CD14-positive monocyte (primary cell): ENCODE measurements around the gene NR2F1. TPM values are rescaled to one million over a fixed set of nuclear protein-coding genes. Genes with fewer than 3 reads are reported as not detected.

Source experiments
- DNase-seq, 3 donors: peaks; one replicate each; pipeline ENCODE4 v3.0.0-alpha.2; 2011 to 2022
- H2AFZ ChIP-seq: 2 replicates; pipeline ENCODE4 v1.6.0; 2012; ENCODE audit warnings: mild to moderate bottlenecking, low read depth, low read length, inconsistent platforms; ENCODE audit not compliant: insufficient read depth, poor library complexity, severe bottlenecking
- H3K27ac ChIP-seq, 2 donors: 1 replicate in 1 of 2; 2 replicates in 1 of 2; pipeline ENCODE4 v1.5.1; 2012 to 2013; ENCODE audit warnings: low read length in 2 of 2, control low read depth in 1 of 2, inconsistent platforms in 1 of 2, low read depth in 1 of 2, mild to moderate bottlenecking in 1 of 2
- H3K27me3 ChIP-seq, 2 donors: one replicate each; pipeline versions ENCODE4 v1.6.0 to v1.6.1; 2011 to 2013; ENCODE audit warnings: low read length in 2 of 2; ENCODE audit not compliant: control insufficient read depth in 2 of 2, insufficient read depth in 2 of 2
- H3K36me3 ChIP-seq, 2 donors: replicated peaks in 1 of 2; 1 replicate in 1 of 2; 2 replicates in 1 of 2; pipeline versions ENCODE4 v1.5.1 to v1.6.1; 2012 to 2013; ENCODE audit warnings: low read length in 2 of 2, control low read depth in 1 of 2, inconsistent platforms in 1 of 2, mild to moderate bottlenecking in 1 of 2; ENCODE audit not compliant: insufficient read depth in 2 of 2, control insufficient read depth in 1 of 2
- H3K4me1 ChIP-seq, 2 donors: 1 replicate in 1 of 2; 2 replicates in 1 of 2; pipeline versions ENCODE4 v1.5.1 to v1.6.1; 2012 to 2013; ENCODE audit warnings: low read length in 2 of 2, control low read depth in 1 of 2, inconsistent platforms in 1 of 2, mild to moderate bottlenecking in 1 of 2, moderate library complexity in 1 of 2; ENCODE audit not compliant: insufficient read depth in 2 of 2, control insufficient read depth in 1 of 2
- H3K4me2 ChIP-seq: replicated peaks from 2 replicates; pipeline ENCODE3; 2012; ENCODE audit warnings: low read length, moderate library complexity, mild to moderate bottlenecking; ENCODE audit not compliant: poor library complexity, severe bottlenecking; ENCODE audit errors: extremely low read depth
- H3K4me3 ChIP-seq, 3 experiments: fragments of 200-600 bp in 1 of 3; sonication (generic) in 1 of 3; replicated peaks in 1 of 3; 1 replicate in 2 of 3; 2 replicates in 1 of 3; pipeline ENCODE4 v1.5.1; 2011 to 2013; ENCODE audit warnings: low read length in 3 of 3, mild to moderate bottlenecking in 3 of 3, control low read depth in 2 of 3, low read depth in 2 of 3, inconsistent platforms in 1 of 3, moderate library complexity in 1 of 3
- H3K79me2 ChIP-seq: 2 replicates; pipeline ENCODE4 v1.6.0; 2012; ENCODE audit warnings: mild to moderate bottlenecking, control low read depth, inconsistent platforms, low read length, moderate library complexity; ENCODE audit not compliant: insufficient read depth
- H3K9ac ChIP-seq: 2 replicates; pipeline ENCODE4 v1.6.0; 2017; ENCODE audit warnings: low read length, mild to moderate bottlenecking; ENCODE audit not compliant: insufficient read depth, poor library complexity, severe bottlenecking
- H3K9me3 ChIP-seq, 2 donors: replicated peaks in 1 of 2; 1 replicate in 1 of 2; 2 replicates in 1 of 2; pipeline versions ENCODE4 v1.5.1 to v1.6.1; 2012 to 2013; ENCODE audit warnings: low read length in 2 of 2, control low read depth in 1 of 2; ENCODE audit not compliant: control insufficient read depth in 1 of 2, insufficient read depth in 1 of 2
- H4K20me1 ChIP-seq: 2 replicates; pipeline ENCODE4 v1.6.0; 2012; ENCODE audit warnings: mild to moderate bottlenecking, low read length, control low read depth, moderate library complexity; ENCODE audit not compliant: insufficient read depth
- H3K27ac Mint-ChIP-seq, 7 donors: one replicate each; pipeline ENCODE4 v1.8.0; 2020; ENCODE audit warnings: mild to moderate bottlenecking in 7 of 7, mixed read lengths in 7 of 7, moderate library complexity in 6 of 7, inconsistent platforms in 2 of 7
- H3K27me3 Mint-ChIP-seq, 3 donors: one replicate each; pipeline ENCODE4 v1.8.0; 2021 to 2022; ENCODE audit warnings: low read depth in 3 of 3, mild to moderate bottlenecking in 3 of 3, mixed read lengths in 3 of 3, moderate library complexity in 3 of 3, inconsistent platforms in 1 of 3
- H3K36me3 Mint-ChIP-seq, 2 donors: one replicate each; pipeline ENCODE4 v1.8.0; 2020; ENCODE audit warnings: mixed read lengths in 2 of 2, inconsistent platforms in 1 of 2, mild to moderate bottlenecking in 1 of 2
- H3K4me1 Mint-ChIP-seq: one replicate; pipeline ENCODE4 v1.8.0; 2020; ENCODE audit warnings: mild to moderate bottlenecking, mixed read lengths
- H3K4me3 Mint-ChIP-seq, 2 donors: one replicate each; pipeline ENCODE4 v1.8.0; 2020; ENCODE audit warnings: mild to moderate bottlenecking in 2 of 2, mixed read lengths in 2 of 2, moderate library complexity in 1 of 2
- H3K9me3 Mint-ChIP-seq, 7 donors: one replicate each; pipeline ENCODE4 v1.8.0; 2020 to 2022; ENCODE audit warnings: mixed read lengths in 7 of 7, mild to moderate bottlenecking in 6 of 7, moderate library complexity in 6 of 7, inconsistent platforms in 2 of 7
- WGBS: methylation state at CpG from one replicate; pipeline ENCODE4 v1.1.5; 2013; ENCODE audit warnings: missing lambda C conversion rate; ENCODE audit not compliant: insufficient coverage; 5-methylcytosine and 5-hydroxymethylcytosine counted together
- intact Hi-C, 2 donors: fragments of 100-400 bp; cut with micrococcal nuclease; formaldehyde crosslinking; loops; one replicate each; pipeline versions ENCODE4 v1.15.0 to v1.15.1; 2023
- polyA plus RNA-seq, 3 donors: library from polyadenylated mRNA; depleted of rRNA in 1 of 3; unstranded in 2 of 3; stranded (reverse) in 1 of 3; fragments of 300-500 nt in 2 of 3; fragments of >200 nt in 1 of 3; fragmentation: Illumina TruSeq in 2 of 3; gene quantifications; 1 replicate in 2 of 3; 2 replicates in 1 of 3; pipeline ENCODE4 v1.2.3, GENCODE V29; 2012 to 2021
- TF ChIP-seq, protein P1 (sequence below): fragments of 200-600 bp; IDR thresholded peaks from one replicate; pipeline ENCODE4 v1.8.0; 2022; ENCODE audit warnings: antibody characterized with exemption, mild to moderate bottlenecking

Gene NR2F1
- polyA plus RNA-seq, 3 donors = not detected

DNA sequence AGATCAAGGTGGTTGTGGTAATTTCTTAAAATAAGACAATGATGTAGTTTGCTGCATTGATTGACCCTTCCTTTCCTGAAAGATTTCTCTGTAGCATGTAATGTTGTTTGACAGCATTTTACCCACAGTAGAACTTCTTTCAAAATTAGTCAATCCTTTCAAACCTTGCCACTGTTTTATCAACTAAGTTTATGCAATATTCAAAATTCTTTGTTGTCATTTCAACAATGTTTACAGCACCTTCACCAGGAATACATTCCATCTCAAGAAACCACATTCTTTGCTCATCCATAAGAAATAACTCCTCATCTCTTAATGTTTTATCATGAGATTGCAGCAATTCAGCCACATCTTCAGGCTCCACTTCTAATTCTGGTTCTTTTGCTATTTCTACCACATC lies 43.8 kb downstream of the NR2F1 start:
- Mint-ChIP-seq H3K27ac (no peak overlapping the region), H3K4me1 (peaks cover 4% of the 10 kb centered on the region), H3K27me3 (peaks cover 19 to 29% (median 20%) of the 10 kb centered on the region in 3 donors), H3K36me3 (peaks cover under 1 to 3% of the 10 kb centered on the region in 2 donors), H3K4me3 (no peak overlapping the region), H3K9me3 (peaks cover 0 to under 1% (median 0%) of the 10 kb centered on the region in 7 donors)
- peaks cover 20 to 27% of the 10 kb centered on the region in 2 donors for H3K27me3 ChIP-seq
- intact Hi-C loops = no loop called here
- no peak overlapping the region for H3K27ac ChIP-seq
- H3K4me1 ChIP-seq = peaks cover 0 to under 1% of the 10 kb centered on the region in 2 donors
- no peak for DNase-seq
- no peak overlapping the region for H3K4me3 ChIP-seq
- no peak overlapping the region for H2AFZ ChIP-seq
- no peak overlapping the region for H3K9ac ChIP-seq
- TF ChIP-seq, protein P1, sequence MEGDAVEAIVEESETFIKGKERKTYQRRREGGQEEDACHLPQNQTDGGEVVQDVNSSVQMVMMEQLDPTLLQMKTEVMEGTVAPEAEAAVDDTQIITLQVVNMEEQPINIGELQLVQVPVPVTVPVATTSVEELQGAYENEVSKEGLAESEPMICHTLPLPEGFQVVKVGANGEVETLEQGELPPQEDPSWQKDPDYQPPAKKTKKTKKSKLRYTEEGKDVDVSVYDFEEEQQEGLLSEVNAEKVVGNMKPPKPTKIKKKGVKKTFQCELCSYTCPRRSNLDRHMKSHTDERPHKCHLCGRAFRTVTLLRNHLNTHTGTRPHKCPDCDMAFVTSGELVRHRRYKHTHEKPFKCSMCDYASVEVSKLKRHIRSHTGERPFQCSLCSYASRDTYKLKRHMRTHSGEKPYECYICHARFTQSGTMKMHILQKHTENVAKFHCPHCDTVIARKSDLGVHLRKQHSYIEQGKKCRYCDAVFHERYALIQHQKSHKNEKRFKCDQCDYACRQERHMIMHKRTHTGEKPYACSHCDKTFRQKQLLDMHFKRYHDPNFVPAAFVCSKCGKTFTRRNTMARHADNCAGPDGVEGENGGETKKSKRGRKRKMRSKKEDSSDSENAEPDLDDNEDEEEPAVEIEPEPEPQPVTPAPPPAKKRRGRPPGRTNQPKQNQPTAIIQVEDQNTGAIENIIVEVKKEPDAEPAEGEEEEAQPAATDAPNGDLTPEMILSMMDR = no peak
- H3K9me3 ChIP-seq = no peaks in the 10 kb centered on the region
- no peaks in the 10 kb centered on the region for H3K79me2 ChIP-seq
- H3K4me2 ChIP-seq = no peak overlapping the region
- H3K36me3 ChIP-seq = no peaks in the 10 kb centered on the region
- H4K20me1 ChIP-seq = no peaks in the 10 kb centered on the region

DNA sequence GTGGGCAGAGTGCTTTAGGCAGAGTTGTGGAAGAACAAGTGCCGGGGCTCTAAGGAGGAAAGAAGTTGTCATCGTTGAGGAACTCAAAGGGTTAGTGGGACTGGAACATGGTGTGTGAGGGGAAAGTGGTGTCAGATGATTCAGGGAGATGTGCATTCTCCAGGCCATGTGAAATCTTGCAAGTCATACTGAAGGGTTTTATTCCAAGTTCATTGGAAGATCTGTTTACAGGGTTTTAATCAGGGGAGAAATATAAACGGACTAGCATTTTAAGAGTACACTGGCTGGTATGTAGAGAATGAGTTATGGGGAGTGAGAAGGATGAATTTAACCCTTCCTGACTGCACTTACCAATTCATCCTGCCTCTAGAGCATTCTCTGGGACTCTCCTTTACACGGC lies 49.3 kb downstream of the NR2F1 start:
- no peak for DNase-seq
- Mint-ChIP-seq H3K9me3 (no peaks in the 10 kb centered on the region), H3K4me1 (peaks cover 5% of the 10 kb centered on the region), H3K27ac (no peak overlapping the region), H3K36me3 (peaks cover 5% of the 10 kb centered on the region in 2 donors), H3K4me3 (no peak overlapping the region), H3K27me3 (peaks cover 1 to 3% (median 2%) of the 10 kb centered on the region in 3 donors)
- H2AFZ ChIP-seq = no peak overlapping the region
- no peaks in the 10 kb centered on the region for H3K36me3 ChIP-seq
- no peaks in the 10 kb centered on the region for H3K27me3 ChIP-seq
- no peak overlapping the region for H3K9ac ChIP-seq
- 100% methylated on average over 2 of the region's 4 CpGs for WGBS
- H3K79me2 ChIP-seq = no peaks in the 10 kb centered on the region
- H3K4me2 ChIP-seq = no peak overlapping the region
- H3K9me3 ChIP-seq = no peaks in the 10 kb centered on the region
- no peaks in the 10 kb centered on the region for H3K4me1 ChIP-seq
- intact Hi-C loops = no loop called here
- H3K27ac ChIP-seq = no peak overlapping the region
- no peak overlapping the region for H3K4me3 ChIP-seq
- no peaks in the 10 kb centered on the region for H4K20me1 ChIP-seq
- TF ChIP-seq, protein P1 = no peak
